ENCODE data around the gene IMPG2.

GRCh38 chr3:101261506-101261905, 58.9 kb downstream of the IMPG2 start:
- TF ChIP-seq POLR2A (IDR thresholded peaks at IDR 0.05), result no peak
- TF ChIP-seq, protein P1, sequence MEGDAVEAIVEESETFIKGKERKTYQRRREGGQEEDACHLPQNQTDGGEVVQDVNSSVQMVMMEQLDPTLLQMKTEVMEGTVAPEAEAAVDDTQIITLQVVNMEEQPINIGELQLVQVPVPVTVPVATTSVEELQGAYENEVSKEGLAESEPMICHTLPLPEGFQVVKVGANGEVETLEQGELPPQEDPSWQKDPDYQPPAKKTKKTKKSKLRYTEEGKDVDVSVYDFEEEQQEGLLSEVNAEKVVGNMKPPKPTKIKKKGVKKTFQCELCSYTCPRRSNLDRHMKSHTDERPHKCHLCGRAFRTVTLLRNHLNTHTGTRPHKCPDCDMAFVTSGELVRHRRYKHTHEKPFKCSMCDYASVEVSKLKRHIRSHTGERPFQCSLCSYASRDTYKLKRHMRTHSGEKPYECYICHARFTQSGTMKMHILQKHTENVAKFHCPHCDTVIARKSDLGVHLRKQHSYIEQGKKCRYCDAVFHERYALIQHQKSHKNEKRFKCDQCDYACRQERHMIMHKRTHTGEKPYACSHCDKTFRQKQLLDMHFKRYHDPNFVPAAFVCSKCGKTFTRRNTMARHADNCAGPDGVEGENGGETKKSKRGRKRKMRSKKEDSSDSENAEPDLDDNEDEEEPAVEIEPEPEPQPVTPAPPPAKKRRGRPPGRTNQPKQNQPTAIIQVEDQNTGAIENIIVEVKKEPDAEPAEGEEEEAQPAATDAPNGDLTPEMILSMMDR (IDR thresholded peaks at IDR 0.05), result no peak

Measured in prostate gland (tissue), 2 donors.